ENCODE data around the gene SKA2. TPM values are rescaled to one million over a fixed set of nuclear protein-coding genes. Genes with fewer than 3 reads are reported as not detected.

The SKA2 gene
- total and polyA plus RNA-seq, 9 of the 15 experiments (the other 6 are each of a cell fraction or from before 2014, with no cell fraction given), result 58.1 to 183 (median 133) TPM

DNA sequence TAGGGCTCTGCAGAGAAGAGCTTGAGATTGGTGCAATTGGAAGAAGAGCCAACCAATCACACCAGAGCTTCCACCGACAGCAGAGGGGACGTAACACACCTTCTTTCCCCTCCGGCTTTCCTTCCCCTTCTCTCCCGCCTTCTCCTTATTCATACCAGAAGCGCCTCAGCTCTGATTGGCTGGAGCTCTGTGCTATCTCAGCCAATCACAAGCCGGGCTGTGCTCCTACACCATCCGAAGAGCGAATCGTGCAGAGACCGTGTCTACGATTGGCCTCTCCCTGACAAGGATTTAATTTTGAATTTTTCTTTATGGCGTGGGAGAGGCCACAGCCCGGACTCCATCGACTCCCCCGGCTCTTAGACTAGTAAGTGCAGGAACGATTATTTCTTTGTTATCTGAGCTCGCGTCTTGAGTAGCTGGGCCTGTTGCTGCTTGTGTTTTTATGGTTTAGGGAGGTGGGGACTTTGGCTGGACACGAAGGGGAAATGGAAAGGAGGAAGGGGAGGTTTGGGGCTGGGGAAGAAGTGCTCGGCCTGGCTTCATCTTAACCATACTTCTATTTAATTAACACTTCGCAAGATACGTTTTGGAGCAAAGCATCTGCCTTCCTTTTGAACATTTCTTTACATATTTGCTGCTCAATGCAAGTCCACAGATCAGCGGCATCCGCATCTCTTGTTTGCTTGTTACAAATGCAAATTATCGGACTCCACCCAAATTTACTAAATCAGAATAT lies 622 bp upstream of the SKA2 start, which contains the start of gene PRR11 (continued):
- TF ChIP-seq ZNF133 (CRISPR knock-in tag; IDR thresholded peaks at IDR 0.05) (no peak), ZNF184 (CRISPR knock-in tag; IDR thresholded peaks at IDR 0.05) (no peak), RUNX1 (IDR thresholded peaks at IDR 0.05; ENCODE audit: low read depth) (no peak), ETV5 (CRISPR knock-in tag; IDR thresholded peaks at IDR 0.05; ENCODE audit: low read depth) (no peak), NR2F6 (CRISPR knock-in tag; IDR thresholded peaks at IDR 0.05) (no peak), ADNP (tag; IDR thresholded peaks at IDR 0.05) (no peak), NELFE (IDR thresholded peaks at IDR 0.05; ENCODE audit: insufficient read depth, insufficient read length) (no peak), MIER1 (IDR thresholded peaks at IDR 0.05; ENCODE audit: low read depth) (no peak), FOXM1 (IDR thresholded peaks at IDR 0.05; ENCODE audit: low read depth) (peak; percentile 100), FOXM1 (CRISPR knock-in tag; IDR thresholded peaks at IDR 0.05; ENCODE audit: low read depth) (peak; percentile 98; the same call in 1 of the 2 replicates), BRD4 (IDR thresholded peaks at IDR 0.05) (no peak), ZNF57 (CRISPR knock-in tag; IDR thresholded peaks at IDR 0.05) (no peak), C11orf30 (IDR thresholded peaks at IDR 0.05; ENCODE audit: low read depth) (no peak), SRSF9 (IDR thresholded peaks at IDR 0.05; ENCODE audit: borderline replicate concordance, low read depth, low read length) (no peak), HNRNPH1 (optimal IDR thresholded peaks at IDR 0.05; ENCODE audit: low read depth, low read length) (no peak), YY1 (IDR thresholded peaks at IDR 0.05; ENCODE audit: borderline replicate concordance in 1 of 3, control insufficient read depth in 1 of 3, extremely low read depth in 1 of 3, insufficient read depth in 3 of 3, insufficient read length in 1 of 3, insufficient replicate concordance in 2 of 3, low read depth in 1 of 3, low read length in 2 of 3) (peak in 1 of 3 experiments; percentile 77)
- TF ChIP-seq, protein P1, sequence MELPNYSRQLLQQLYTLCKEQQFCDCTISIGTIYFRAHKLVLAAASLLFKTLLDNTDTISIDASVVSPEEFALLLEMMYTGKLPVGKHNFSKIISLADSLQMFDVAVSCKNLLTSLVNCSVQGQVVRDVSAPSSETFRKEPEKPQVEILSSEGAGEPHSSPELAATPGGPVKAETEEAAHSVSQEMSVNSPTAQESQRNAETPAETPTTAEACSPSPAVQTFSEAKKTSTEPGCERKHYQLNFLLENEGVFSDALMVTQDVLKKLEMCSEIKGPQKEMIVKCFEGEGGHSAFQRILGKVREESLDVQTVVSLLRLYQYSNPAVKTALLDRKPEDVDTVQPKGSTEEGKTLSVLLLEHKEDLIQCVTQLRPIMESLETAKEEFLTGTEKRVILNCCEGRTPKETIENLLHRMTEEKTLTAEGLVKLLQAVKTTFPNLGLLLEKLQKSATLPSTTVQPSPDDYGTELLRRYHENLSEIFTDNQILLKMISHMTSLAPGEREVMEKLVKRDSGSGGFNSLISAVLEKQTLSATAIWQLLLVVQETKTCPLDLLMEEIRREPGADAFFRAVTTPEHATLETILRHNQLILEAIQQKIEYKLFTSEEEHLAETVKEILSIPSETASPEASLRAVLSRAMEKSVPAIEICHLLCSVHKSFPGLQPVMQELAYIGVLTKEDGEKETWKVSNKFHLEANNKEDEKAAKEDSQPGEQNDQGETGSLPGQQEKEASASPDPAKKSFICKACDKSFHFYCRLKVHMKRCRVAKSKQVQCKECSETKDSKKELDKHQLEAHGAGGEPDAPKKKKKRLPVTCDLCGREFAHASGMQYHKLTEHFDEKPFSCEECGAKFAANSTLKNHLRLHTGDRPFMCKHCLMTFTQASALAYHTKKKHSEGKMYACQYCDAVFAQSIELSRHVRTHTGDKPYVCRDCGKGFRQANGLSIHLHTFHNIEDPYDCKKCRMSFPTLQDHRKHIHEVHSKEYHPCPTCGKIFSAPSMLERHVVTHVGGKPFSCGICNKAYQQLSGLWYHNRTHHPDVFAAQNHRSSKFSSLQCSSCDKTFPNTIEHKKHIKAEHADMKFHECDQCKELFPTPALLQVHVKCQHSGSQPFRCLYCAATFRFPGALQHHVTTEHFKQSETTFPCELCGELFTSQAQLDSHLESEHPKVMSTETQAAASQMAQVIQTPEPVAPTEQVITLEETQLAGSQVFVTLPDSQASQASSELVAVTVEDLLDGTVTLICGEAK (IDR thresholded peaks at IDR 0.05), result no peak; the same call in none of the 2 replicates
- TF ChIP-seq, protein P1 (CRISPR knock-in tag; IDR thresholded peaks at IDR 0.05), result no peak
- TF ChIP-seq, protein P2, sequence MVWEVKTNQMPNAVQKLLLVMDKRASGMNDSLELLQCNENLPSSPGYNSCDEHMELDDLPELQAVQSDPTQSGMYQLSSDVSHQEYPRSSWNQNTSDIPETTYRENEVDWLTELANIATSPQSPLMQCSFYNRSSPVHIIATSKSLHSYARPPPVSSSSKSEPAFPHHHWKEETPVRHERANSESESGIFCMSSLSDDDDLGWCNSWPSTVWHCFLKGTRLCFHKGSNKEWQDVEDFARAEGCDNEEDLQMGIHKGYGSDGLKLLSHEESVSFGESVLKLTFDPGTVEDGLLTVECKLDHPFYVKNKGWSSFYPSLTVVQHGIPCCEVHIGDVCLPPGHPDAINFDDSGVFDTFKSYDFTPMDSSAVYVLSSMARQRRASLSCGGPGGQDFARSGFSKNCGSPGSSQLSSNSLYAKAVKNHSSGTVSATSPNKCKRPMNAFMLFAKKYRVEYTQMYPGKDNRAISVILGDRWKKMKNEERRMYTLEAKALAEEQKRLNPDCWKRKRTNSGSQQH (CRISPR knock-in tag; IDR thresholded peaks at IDR 0.05), result no peak

All from K562 (cell line).